Posterior vena cava (tissue), 2 donors: ENCODE measurements around the gene GALK2. TPM values are rescaled to one million over a fixed set of nuclear protein-coding genes. Genes with fewer than 3 reads are reported as not detected.

Experiments used
- DNase-seq: peaks from one replicate; pipeline ENCODE4 v3.0.0-alpha.2; 2020; ENCODE audit warnings: low spot score
- intact Hi-C, 2 donors: fragments of 100-400 bp; cut with DNase I; formaldehyde crosslinking; loops; one replicate each; pipeline versions ENCODE4 v1.14.1 to v1.14.2; 2022 to 2023
- long read RNA-seq, 2 donors: library from polyadenylated mRNA; unstranded; transcript quantifications; one replicate each; pipeline ENCODE4 v2.0.0, GENCODE V29; 2020 to 2021
- total RNA-seq, 2 donors: library from RNA; stranded (reverse); fragmentation: NEBNext Ultra II Directional; extraction: Animal tissue kit (Norgen Biotek cat#: 25700); gene quantifications; one replicate each; pipeline ENCODE4 v1.2.1, GENCODE V29; 2021
- donor health status: DM: yes; HTN: yes; CAD: no.
- donor health status: DM: yes; HTN: yes; CAD: no.

The GALK2 gene
- total RNA-seq = 10 to 100 TPM; 32.1 to 34.0 TPM
- long read RNA-seq, donor 1, full-length matches to known transcripts = 5 of 12 reads
- long read RNA-seq, donor 1, partial matches to known transcripts = 1 of 12 reads
- long read RNA-seq, donor 1, other reads (novel, unspliced or antisense) = 6 of 12 reads
- long read RNA-seq, donor 2, full-length matches to known transcripts = 22 of 59 reads
- long read RNA-seq, donor 2, partial matches to known transcripts = 5 of 59 reads
- long read RNA-seq, donor 2, other reads (novel, unspliced or antisense) = 32 of 59 reads

DNA sequence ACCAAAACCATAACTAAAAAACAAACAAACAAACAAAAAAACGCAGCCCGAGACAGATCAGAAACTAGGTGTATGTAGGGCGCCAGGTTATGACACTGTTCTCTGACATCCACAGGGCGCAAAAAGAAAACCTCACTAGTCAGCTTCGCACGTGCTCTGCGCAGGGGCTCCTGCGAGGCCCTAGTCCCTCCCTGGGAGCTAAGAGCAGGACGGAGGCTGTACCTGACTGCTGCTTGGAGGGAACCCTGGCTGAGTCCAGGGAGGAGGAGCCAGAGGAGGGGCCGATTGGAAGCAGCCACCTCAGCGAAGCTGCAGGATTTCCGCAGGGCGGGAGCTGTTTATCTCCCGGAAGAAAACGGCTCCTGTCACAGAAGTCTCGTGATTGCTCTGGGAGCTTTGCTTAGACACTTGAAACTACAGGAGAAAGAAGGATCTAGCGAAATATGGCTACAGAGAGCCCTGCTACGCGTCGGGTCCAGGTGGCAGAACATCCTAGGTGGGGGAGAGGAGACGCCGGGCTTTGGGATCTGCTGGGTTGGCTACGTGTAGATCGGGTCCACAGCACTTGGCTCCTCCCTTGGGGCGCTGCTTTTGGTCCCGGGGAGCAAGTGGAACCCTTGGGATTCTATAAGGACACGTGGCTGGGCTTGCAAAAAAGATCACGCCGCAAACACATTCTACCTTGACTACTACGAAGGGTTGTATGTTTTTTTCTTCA lies at the start of gene GALK2:
Gene GALK2, plus strand, starts transcription at position 368 of the 718 bp plus-strand sequence. Its CDS starts 76 bp downstream, at position 444.
- DNase-seq = peak; percentile 91

GRCh38 chr15:49120832-49121231 lies 49.2 kb upstream of the GALK2 start:
- no peak for DNase-seq
- intact Hi-C loops = no loop called here

More for the DNA sequence above, at the start of gene GALK2:
- intact Hi-C loops = no loop called here

DNA sequence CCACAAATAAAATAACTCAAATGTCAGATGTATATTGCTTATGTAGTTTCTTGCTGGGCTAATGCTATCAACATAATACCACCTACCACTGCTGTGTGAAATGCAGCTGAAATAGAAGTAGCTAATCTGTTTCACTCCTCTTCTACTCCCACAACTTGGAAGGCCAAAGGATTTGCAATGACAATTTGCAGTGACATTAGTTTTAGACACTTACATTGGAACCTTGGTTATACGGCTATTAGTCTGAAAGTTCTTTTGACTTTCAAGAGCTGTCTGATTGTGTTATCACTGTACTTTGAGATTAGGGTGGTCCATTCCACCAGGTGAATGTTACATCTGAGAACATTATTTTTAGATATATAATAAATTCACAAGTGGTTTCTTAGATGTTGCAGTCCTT lies 48.1 kb upstream of the GALK2 start:
- intact Hi-C loops = no loop called here
- no peak for DNase-seq

DNA sequence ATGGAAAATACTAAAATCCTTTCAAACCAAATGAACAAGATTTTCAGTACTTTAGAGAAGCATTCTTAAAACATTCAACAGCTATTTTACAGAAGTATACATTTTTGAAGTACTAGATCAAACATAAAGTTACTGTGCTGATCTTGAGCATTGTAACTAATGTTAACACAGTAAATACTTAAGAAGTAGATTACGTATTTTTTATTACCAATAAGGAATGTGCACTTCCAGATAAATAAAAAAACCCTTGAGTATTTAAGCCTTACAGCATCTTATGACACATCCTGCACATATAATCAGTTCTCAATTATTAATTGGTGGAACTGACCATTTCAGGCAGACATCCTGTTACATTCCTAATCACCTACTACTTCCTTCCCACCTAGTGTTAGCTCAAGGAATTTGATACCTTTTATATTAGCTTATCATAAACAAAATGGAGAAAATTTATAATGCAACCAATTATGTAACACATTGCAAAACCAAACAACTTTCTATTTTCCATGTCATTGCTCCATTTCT lies 47.4 kb upstream of the GALK2 start:
- intact Hi-C loops = no loop called here
- DNase-seq = no peak

GRCh38 chr15:49124371-49124770 lies 45.7 kb upstream of the GALK2 start:
- DNase-seq = no peak
- intact Hi-C loops = no loop called here

DNA sequence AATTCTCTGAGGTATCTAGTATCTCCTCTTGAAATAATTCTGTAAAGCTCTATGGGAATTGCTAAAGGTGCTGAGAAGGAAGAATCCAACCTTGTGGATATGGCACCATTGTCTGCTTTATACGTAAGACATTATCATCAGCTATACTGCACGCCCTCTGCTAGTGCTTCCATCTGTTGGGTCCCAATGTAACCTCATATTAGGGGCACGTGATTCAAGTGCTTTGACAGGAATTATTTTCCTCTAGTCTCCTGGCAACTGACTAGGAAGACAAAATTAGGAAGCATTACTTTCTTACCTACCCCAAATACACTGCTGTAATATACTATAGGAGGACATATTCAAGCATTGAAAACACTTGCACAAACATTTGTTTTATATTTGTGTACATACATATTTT lies 38.6 kb upstream of the GALK2 start:
- intact Hi-C loops = no loop called here
- no peak for DNase-seq

DNA sequence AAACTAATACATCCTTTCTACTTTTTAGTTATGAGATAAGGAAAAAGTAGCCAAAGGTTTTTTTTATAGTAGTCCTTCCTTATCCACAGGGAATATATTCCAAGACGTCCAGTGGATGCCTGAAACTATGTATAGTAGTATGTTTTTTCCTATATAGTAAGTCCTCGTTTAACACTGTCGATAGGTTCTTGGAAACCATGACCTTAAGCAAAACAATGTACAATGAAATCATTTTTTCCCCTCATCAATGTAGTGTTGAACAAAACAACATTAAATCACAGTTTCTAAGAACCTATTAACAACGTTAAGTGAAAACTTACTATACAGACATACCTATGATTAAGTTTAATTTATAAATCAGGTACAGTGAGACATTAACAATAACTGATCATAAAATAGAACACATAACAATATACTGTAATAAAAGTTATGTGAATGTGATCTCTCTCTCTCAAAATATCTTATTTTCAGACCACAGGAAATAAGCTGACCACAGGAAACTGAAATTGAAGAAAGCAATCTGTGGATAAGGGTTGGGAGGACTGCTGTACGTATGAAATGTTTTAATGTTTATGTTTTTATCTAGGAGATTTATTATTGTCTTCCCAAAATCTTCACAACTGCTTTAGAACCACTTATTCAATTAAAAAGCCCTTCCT lies 35.2 kb upstream of the GALK2 start:
- no peak for DNase-seq
- intact Hi-C loops = no loop called here

DNA sequence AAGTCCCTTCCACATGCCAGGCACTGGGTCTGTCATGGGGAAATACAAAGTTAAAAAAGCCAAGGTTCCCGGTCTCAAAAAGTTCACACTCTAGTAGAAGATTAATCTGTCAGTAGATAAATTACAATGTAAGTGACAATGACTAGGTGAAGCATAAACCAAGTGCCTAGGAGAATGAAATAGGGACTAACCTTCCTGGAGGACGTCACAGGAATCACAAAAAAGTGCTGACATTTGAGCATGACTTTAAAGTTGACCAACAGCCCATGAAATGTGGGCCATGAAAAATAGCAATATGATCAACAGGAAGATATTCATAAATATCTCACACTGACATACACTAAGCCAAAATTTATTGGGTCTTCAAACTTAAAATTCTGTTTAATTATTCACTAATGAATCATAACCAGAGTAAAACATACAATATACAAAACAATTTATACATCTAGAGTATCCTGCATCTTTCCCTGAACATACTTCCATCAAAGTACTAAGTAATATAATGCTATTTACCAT lies 34.6 kb upstream of the GALK2 start:
- no peak for DNase-seq
- intact Hi-C loops = no loop called here

- intact Hi-C loops = no loop called here
- no peak for DNase-seq
Observed at GRCh38 chr15:49135911-49136310, 34.1 kb upstream of the GALK2 start.

DNA sequence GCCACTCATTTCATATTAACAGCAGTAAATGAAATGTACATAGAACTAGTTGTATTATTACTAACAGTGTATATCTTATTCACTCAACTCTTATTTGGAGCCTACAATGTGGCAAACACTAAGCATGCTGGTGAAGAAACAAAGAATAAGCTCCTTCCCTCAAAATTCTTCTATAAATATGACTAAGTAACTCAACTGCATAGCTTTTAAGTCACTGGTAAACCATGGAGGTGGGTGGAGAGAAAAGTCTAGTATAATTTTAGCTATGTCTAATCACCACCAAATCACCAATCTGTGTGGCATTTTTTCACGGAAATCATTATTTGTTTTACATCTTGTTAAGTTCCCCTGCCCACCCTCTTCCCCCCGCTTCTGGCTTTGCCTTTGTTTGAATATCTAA lies 32.2 kb upstream of the GALK2 start:
- intact Hi-C loops = no loop called here

GRCh38 chr15:49145651-49146609 lies 24.1 kb upstream of the GALK2 start:
- intact Hi-C loops = no loop called here
- DNase-seq = no peak

More for the DNA sequence above, 32.2 kb upstream of the GALK2 start:
- no peak for DNase-seq

DNA sequence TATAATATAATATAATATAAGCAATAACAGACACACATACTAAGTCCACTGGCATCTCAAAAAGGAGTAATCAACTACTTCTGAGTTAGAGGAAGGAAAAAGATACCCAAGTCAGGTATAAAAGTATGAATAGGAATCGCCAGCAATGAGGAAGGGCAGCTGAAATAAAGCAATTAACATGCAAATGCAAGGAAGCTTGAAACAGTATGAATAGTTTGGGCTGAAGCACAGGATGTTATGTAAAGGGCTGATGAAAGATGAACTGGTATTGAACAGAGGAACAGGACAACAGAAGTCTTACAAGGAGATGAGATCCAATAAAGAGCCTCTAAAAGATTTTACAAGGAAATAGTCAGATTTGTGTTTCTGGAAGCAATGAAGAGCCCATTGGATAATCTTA lies 21.7 kb upstream of the GALK2 start:
- intact Hi-C loops = no loop called here

GRCh38 chr15:49148727-49149126 lies 21.3 kb upstream of the GALK2 start:
- intact Hi-C loops = no loop called here

More for the DNA sequence above, 21.7 kb upstream of the GALK2 start:
- no peak for DNase-seq

GRCh38 chr15:49151831-49152230 lies 18.2 kb upstream of the GALK2 start:
- no peak for DNase-seq
- intact Hi-C loops = loop anchor here in 1 of 2 donors (10.0 kb wide), 1 partner anchor 287 kb away; no protein-coding TSS in a partner anchor

More at GRCh38 chr15:49148727-49149126, 21.3 kb upstream of the GALK2 start:
- DNase-seq = no peak

- DNase-seq = no peak
- intact Hi-C loops = loop anchor here in 1 of 2 donors (10.0 kb wide), 1 partner anchor 288 kb away; no protein-coding TSS in a partner anchor
Observed at GRCh38 chr15:49152552-49153312, 17.3 kb upstream of the GALK2 start.

DNA sequence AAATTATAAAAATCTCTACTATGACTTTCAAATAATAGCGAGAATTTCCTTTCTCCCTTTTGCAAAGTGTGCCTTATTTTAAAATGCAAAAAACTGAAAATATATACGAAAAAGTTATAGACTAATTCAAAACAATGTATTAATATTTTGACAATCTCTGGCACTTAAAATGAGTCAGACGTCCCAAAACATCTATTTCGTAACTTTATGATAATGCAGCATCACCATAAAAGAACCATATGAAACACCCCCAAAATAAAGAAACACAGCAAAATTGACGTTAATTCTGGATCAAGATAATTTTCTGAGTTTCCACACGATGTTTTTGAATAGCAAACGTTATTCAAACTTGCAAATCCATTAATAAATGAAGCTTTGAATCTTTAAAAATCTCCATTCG lies 15.7 kb upstream of the GALK2 start:
- intact Hi-C loops = loop anchor here in 1 of 2 donors (10.0 kb wide), 1 partner anchor 290 kb away; no protein-coding TSS in a partner anchor
- DNase-seq = no peak

GRCh38 chr15:49154799-49155109 lies 15.3 kb upstream of the GALK2 start:
- intact Hi-C loops = loop anchor here in 1 of 2 donors (10.0 kb wide), 1 partner anchor 290 kb away; no protein-coding TSS in a partner anchor
- no peak for DNase-seq
